T-helper 1 cell (primary cell): ENCODE measurements around the gene SLC41A2.
"Not testable (repeated sequence)": the region's sequence is repeated elsewhere in the genome, so short reads cannot be mapped to it uniquely, and the experiment has no call there.

Source experiments
- DNase-seq, 5 donors: peaks; one replicate each; pipeline ENCODE4 v3.0.0-alpha.2; 2012 to 2020
- total RNA-seq, 4 donors: gene quantifications; one replicate each; lab custom pipeline; 2026; lab: John Stamatoyannopoulos, UW

Gene SLC41A2, protein sequence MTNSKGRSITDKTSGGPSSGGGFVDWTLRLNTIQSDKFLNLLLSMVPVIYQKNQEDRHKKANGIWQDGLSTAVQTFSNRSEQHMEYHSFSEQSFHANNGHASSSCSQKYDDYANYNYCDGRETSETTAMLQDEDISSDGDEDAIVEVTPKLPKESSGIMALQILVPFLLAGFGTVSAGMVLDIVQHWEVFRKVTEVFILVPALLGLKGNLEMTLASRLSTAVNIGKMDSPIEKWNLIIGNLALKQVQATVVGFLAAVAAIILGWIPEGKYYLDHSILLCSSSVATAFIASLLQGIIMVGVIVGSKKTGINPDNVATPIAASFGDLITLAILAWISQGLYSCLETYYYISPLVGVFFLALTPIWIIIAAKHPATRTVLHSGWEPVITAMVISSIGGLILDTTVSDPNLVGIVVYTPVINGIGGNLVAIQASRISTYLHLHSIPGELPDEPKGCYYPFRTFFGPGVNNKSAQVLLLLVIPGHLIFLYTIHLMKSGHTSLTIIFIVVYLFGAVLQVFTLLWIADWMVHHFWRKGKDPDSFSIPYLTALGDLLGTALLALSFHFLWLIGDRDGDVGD
- total RNA-seq: 0.54 to 2.6 (median 2.0) reads per million in 4 donors

DNA sequence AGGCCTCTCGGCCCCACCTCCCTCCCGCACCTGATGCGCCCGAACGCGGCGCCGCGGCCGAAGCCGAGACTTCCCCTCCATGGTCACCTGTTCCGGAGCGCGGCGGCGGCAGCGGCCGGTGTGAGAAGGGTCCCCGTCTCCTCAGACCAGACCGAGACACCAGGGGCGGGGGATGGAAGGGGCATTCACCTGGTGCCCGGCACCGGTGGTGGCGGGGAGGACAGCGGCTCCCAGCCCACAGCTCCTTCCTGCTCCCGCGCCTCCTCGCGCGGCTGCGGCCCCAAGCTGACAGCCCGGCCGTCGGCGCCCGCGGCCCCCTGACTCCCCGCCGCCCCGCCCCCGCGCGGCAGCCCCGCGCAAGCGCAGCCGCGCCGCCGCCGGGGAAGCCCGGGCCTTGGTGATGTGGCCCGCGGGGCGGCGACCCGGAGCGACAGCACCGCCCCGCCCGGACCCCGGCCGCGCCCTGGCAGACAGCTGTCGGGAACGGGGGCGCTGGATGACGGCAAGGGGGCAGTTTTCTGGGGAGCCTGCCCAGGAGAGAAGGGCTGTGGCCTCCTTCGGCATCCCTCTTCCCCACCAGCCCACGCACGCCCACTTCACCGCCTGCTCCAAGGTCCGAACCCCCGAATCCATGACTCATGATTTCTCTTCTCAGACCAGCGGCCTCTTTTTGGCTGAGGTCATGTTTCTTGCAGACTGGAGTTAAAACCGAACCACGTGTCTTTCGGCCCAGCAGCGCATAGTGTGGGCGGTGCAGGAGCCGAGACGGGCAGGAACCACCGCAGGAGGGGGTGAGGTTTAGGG lies at the start of gene SLC41A2:
SLC41A2 (minus strand) TSS at position 290 of the 804 bp plus-strand sequence. CDS start 29,763 bp downstream, outside the sequence.
- peak; percentile 59 to 83 (median 67) for DNase-seq

DNA sequence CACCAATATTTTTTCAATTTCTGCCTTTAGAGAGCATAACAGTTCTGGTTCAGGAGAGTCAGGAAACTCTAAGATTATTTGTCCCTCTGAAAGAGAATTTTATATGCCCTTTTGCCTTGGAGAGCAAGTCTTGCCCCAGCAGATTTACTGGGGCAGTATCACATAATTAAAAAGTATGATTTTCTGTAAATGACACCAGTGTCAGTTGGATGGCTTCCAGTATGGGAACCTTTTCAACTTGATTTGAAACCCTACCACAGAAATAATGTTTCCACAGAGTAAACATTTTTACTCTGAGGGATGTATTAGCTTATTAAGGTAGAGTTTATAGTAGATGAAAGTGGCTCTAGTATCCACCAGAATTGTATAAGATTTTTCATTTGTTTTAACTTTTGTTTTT lies 43.4 kb upstream of the SLC41A2 start:
- DNase-seq: no peak

DNA sequence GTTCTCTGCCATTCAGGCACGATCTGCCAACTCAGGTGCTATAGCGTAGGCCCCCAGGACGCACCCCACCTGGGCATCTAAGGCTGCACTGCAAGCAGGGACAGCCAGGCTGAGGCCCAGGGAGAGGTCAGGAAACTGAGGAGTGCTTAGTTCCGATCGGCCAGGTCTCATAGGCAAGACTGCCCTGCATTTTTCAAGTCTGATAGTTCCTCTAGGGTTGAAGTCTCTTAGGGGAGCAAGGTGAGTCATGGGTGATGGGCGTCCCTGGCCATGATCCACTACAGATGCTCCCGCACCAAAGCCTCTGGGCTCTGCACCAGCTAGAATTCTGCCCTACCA lies 41.2 kb upstream of the SLC41A2 start:
- DNase-seq: no peak

DNA sequence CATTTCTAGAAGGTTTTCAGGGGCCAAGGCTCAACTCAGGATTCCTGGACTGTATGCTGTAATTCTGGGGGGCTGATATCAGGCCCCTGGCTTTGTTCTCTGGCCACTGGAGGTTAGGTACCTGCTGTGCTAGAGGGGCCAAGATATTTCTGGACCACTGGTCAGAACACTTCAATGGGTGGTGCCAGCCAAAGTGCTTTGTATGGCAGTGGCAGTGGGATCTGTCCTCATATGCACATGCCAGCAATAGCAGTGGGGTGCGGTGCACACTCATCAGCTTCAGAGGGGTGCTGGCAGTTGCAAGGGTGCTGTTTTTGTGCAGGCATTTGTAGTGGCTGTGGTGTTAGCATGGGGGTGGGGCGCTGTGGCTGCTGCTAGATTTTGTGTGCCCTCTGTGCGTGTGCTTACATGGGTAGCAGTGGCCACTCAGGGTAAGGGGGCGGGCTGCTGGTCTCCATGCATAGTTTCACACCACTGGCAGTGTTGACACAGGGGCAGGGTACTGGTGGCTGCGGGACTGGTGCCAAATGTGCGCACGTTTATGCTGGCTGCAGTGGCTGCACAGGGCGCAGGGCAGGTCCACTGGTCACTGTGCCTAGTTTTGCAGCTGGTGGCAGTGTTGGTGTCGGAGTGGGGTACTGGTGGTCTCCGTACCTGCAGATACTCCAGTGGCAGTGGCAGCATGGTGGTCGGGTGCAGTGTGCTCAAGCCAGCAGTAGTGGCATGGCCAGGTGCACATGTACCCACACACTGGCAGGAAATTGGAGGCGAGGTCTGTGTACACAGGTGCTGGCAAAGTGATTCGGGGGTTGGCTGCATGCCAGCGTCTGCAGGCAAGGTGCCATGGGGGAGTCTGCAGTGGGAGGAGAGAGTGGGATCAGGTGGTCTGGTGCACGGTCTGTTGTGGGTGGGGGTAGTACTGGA lies 40.6 kb upstream of the SLC41A2 start:
- no peak for DNase-seq

DNA sequence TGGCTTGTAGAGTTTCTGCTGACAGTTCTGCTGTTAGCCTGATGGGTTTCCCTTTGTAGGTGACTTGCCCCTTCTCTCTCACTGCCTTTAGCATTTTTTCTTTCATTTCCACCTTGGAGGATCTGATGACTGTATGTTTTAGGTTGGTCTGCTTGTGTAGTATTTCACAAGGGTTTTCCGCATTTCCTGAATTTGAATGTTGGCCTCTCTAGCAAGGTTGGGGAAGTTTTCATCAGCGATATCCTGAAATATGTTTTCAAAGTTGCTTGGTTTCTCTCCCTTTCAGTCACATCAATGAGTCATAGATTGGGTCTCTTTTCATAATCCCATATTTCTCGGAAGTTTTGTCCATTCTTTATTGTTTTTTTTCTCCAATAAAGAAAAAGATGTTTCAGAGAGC lies 39.5 kb upstream of the SLC41A2 start:
- no peak for DNase-seq

DNA sequence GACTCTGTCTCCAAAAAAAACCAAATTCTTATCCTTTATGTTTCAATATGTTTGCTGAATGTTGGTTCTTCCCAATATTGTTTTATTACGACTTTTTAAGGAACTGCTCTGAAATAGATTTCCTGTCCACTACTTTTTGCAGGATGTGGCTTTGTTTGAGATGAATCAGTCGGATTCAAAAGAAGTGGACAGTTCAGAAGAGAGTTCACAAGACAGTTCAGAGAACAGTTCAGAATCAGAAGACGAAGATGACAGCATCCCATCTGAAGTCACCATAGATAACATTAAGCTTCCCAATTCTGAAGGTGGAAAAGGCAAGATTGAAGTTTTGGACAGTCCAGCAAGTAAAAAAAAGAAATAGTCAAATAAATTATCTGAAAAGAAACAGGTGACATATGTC lies 36.2 kb upstream of the SLC41A2 start:
- no peak for DNase-seq

DNA sequence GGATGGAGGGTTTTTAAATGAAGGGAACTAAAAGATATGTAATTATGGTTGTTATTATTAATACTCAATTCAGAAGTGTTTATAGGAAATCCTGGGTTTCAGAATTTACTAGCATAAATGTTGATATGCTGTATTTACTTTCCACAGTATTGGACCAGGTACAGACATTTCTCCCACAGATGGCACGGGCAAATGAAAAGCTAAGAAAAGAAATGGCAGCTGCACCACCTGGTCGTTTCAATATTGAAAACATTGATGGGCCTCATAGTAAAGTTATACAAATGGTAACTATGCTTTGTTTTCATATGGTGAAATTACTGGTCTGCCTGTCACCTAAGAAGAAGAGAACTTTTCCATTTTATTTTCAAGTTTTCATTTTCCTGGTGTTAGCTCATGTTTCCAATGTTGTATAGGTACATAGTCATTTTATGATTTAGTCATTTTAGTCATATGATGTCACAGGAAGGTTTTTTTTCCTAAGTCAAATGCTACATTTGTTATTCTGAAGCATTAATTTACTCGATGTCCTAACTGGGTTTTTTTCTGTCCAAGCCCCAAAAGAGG lies 33.6 kb upstream of the SLC41A2 start:
- no peak for DNase-seq

DNA sequence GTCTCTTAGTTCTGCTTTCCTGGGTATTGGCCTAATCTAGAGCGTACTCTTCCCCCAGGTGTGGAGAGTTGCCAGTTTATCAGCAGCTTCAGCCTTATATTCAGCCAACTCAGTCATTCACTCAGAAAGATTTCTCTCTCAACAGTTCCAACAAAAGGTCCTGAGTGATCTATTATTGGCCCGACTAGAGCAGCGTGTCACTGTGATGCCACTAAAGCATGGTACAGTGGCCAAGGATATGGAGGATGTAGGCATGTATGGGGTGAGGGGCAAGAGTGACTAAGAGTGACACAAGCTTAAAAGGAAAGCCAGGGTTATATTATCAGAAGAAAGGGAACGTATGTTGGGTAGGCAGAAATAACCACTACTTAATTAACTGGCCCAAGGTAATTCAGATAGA lies 32.9 kb upstream of the SLC41A2 start:
- no peak for DNase-seq

DNA sequence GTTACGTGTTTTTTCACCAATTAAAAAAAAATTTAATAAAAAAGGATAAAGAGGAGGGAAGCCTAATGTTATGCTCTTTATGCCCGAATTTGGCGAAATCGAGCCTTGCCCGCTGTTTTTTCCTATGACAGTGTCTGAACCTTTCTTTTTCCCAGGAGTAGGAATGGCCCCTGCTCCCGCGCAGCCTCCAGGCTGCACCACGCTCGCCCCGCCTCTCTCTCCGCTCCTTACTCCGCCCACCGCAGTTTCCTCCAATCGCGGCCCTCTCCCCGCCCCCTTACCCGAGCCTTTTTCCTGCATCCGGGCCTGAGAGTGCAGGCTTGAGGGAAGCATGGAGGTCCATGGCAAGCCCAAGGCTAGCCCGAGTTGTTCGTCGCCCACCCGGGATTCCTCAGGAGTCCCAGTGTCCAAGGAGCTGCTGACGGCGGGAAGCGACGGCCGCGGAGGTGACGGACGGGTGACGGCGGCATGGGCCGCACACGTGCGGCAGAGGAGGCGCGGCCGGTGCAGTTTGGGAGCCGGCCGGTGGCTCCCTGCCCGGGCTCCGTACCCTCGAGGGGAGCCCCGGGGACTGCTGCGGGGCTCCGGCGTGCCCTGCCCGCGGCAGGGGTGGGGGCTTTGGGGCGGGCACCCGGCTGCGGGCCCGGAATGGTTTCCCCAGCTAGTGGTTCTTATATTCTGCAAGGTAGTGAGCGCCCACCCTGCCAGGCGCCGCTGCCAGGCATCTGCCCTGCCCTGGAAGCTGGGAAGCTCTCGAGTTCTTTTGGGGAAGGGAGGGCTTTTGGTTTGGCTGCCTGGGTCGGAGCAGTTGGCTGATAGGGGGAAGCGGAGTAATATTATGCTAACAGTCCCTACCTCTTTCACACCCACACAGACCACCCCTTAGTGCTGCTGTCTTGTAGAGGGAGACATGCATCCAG lies 28.2 kb upstream of the SLC41A2 start, which contains the start of gene NOPCHAP1:
NOPCHAP1 (plus strand) TSS at position 295 of the 920 bp plus-strand sequence; CDS start at position 332, 37 bp downstream.
- peak; percentile 64 to 84 (median 75) for DNase-seq

DNA sequence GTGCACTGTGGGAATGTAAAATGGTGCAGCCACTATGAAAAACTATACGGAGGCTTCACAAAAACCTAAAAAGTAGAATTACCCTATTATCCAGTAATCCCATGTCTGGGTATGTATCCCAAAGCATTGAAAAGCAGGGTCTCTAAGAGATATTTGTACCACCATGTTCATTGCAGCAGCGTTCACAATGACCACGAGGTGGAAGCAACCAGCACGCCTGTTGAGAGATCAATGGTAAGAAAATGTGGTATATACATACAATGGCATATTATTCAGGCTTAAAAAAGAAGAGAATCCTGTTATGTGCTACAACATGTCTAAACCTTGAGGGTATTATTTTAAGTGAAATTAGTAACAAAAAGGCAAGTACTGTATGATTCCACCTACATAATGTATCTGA lies 27.1 kb upstream of the SLC41A2 start:
- no peak for DNase-seq

DNA sequence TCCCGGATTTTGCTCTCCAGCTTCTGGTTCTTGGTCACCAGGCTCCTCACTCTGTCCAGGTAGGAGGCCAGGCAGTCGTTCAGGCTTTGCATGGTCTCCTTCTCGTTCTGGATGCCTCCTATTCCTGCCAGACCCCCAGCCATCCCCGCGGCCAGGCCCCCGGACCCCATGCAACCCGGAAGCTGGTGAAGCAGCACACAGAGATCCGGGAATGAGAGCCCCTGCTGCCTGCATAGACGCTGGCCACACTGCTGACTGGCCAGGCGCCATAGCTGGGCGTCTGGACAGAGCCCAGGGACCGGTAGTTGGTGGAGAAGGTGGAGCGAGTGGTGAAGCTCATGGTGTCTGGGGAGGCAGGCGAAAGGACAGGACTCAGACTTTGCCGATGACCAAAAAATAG lies 19.6 kb upstream of the SLC41A2 start:
- not testable (repeated sequence) for DNase-seq

DNA sequence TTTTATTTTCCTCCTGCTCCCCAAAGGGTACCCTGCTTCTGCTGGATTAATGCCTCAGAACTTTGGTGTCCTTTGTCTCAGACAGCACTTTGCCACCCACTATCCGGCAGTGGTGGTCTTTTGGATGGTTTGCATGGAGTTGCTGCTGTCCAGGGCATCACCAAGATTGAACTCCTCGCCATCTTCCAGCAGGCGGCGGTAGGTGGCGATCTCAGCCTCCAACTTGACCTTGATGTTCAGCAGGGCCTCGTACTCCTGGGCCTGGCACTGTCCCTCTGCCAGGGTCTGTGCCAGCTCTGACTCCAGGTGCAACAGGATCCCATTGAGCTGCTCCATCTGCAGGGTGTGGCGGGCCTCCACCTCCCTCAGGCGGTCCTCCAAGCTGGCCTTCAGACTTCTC lies 18.6 kb upstream of the SLC41A2 start:
- no peak for DNase-seq

DNA sequence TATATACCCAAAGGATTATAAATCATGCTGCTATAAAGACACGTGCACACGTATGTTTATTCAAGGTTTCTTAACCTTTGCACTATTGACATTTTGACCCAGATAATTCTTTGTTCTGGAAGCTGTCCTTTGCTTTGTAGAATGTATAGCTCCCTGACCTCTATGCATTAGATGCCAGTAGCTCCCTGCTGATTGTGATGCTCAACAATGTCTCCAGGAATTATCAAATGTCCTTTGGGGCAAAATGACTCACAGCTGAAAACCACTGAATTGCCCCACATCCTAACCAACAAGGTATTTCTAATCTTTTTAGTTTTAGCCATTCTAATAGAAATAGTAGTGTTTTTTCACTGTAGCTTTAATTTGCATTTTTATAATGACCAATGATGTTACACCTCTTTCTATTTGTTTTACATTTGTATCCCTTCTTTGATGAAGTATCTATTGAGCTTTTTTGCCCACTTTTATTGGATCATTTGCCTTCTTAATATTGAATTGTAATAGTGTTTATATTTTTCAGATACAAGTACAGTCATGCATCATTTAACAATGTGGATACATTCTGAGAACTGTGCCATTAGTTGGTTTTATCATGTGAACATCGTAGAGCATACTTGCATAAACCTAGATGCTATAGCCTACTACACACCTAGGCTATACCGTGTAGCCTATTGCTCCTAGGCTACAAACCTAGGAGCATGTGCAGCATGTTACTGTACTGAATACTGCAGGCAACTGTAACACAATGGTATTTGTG lies 17.7 kb upstream of the SLC41A2 start:
- DNase-seq: no peak

DNA sequence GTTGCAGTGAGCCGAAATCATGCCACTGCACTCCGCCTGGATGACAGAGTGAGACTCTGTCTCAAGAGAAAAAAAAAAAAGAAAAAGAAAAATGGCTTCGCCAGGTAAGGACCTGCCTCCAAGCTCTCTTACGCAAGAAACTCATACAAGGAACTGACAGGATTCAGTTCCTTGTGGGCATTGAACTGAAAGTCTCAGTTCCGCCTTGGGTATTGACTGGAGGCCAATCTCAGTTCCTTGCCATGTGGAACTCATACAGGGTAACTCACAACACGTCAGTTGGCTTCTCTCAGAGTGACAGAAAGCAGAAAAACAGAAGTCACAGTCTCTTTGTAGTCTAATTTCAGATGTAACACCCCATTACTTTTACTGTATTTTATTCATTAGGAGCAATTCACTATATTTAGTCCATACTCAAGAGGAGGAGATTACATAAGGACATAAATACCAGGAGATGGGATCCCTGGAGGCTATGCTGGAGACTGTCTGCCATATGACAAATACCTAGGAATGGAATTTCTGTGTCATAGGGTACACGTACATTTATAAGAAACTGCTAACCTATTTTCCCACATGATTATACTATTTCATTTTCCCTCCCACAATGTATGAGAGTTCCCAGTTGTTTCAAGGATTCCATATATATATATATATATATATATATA lies 16.7 kb upstream of the SLC41A2 start:
- no peak for DNase-seq

DNA sequence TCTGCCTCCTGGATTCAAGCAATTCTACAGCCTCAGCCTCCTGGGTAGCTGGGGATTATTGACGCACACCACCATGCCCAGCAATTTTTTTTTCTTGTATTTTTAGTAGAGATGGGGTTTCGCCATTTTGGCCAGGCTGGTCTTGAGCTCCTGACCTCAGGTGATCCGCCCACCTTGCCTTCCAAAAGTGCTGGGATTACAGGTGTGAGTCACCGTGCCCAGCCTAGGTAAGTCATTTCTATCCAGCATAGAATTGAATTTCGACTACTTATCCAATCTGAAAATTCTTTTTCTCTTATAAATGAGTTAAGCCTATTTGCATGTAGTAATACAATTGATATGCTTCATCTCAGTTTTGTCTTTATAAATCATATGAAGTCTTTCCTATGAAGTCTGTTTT lies 15.2 kb upstream of the SLC41A2 start:
- DNase-seq: no peak

DNA sequence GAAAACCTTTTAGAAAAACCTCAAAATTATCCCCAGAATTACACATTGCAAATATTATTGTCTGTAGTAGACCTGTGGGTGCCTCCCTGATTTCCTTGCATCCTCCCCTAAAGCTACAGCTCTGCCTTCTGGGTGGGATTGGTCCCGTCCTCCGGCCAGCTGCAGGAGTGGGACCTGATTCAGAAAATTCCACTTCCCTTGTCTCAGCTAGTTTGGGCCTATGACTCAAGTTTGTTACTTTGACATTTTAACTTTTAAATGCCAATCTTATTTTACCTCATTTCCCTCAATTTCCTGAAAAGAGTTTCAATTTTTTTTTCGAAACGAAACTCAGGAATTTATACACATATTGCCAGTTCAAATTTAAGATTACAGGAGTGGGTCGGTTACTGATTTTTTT lies 13.2 kb upstream of the SLC41A2 start:
- no peak for DNase-seq

DNA sequence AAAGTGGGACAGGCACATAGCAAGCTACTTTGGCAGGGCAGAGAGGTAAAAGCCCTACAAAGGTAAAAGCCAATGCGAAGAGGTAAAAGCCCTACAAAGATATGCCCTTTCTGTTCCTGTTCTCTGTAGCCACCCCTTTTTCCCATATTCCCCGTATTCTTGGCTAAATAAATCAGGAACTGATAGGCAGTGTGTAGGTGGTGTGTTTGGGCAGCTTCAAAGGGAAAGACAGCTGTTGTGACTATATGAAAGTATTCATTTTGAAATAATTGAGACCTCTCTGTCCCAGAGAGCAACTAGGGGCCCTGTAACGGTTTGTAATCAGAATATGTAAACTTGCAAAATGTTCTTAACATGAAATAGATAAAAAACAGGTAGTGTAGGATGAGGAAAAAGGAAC lies 11.3 kb upstream of the SLC41A2 start:
- DNase-seq: no peak

DNA sequence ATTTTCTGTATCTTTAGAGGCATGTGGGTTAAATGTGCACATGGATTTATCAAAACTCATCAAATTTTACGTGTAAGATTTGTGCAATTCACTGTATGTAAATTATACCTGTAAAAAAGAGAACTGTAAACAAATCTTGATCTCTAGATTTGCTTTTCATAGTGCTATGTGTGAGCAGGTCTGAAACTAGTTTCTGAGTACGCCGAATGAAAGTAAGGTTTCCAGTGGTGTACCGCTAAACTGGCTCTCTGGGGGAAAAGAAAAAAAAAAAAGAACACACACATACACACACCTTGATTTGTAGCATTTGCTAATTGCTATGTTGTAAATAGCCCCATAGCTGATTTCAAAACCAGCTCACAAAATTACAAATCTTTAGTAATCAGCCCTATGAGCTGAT lies 8.6 kb upstream of the SLC41A2 start:
- no peak for DNase-seq

DNA sequence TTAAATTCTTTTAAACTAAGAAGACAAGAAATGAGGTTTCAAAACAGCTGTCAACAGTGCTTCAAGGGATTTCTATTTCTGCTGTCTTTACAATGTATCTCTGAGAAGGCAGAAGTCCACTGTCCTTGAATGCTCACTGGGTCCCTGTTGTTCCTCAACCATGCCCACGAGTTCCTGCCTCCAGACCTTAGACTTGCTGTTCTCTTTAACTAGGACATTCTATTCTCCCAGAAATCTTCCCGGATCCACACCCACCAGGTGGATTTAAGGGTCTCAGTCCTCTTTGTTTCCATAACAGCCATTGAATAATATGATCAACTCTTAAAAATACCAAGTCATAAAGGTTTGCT lies 6.7 kb upstream of the SLC41A2 start:
- no peak for DNase-seq
